ENCODE measurements around the gene PTS. TPM values are rescaled to one million over a fixed set of nuclear protein-coding genes. Genes with fewer than 3 reads are reported as not detected.

PTS gene
- total RNA-seq, 2 experiments from 2014 or later: 28.9 to 31.0 TPM

Other genes with a start within 250 kb of the PTS start
- gene DLAT, start 201.0 kb upstream of the PTS start, total RNA-seq: 10 to 100 TPM; 71.7 to 76.2 TPM
- gene PIH1D2, start 152.4 kb upstream of the PTS start, total RNA-seq: under 1 TPM; 0.32 to 0.82 TPM
- gene NKAPD1, start 152.1 kb upstream of the PTS start, total RNA-seq: 10 to 100 TPM; 28.5 to 31.7 TPM
- gene TIMM8B, start 139.7 kb upstream of the PTS start, total RNA-seq: 10 to 100 TPM; 75.5 to 80.0 TPM
- 100 to 1,000 TPM; 118 to 128 TPM for gene SDHD, start 139.6 kb upstream of the PTS start, total RNA-seq
- gene IL18, start 62.3 kb upstream of the PTS start, total RNA-seq: under 1 TPM in 1 of 2 experiments, not detected in 1; 0.14 TPM
- under 1 TPM; 0.25 to 0.26 TPM for gene TEX12, start 59.1 kb upstream of the PTS start, total RNA-seq
- under 1 TPM; 0.40 to 0.41 TPM for gene BCO2, start 50.9 kb upstream of the PTS start, total RNA-seq
- gene PLET1, start 34.4 kb downstream of the PTS start, total RNA-seq: not detected

Measured in activated naive CD8-positive, alpha-beta T cell treated with anti-CD3 and anti-CD28 coated beads for 36 hours (primary cell).